ENCODE measurements around the gene TAS1R2. TPM values are rescaled to one million over a fixed set of nuclear protein-coding genes. Genes with fewer than 3 reads are reported as not detected.

TAS1R2 gene
- not detected for total RNA-seq

- no peak for ATAC-seq
These were observed at the start of gene TAS1R2 for GRCh38 chr1:18859560-18859959. Gene TAS1R2 (minus strand): TSS chr1:18859660. CDS start chr1:18859660, 0 bp downstream.

GRCh38 chr1:18907917-18908845, 48.7 kb upstream of the TAS1R2 start:
- ChIA-PET POLR2A (interaction anchor here (0.6 to 1.3 kb wide), 3 partner anchors 19 to 166 kb away, joined by 3 to 4 read pairs (median 4); no protein-coding TSS in a partner anchor), CTCF (interaction anchor here (0.6 to 3.9 kb wide), 33 partner anchors 14 to 746 kb away, joined by 3 to 28 read pairs (median 4); partner anchors contain the start of gene IFFO2)
- H3K4me3 Mint-ChIP-seq, result no peak overlapping the region
- H3K4me1 Mint-ChIP-seq, result peaks cover 35% of the 10 kb centered on the region
- peaks cover 55% of the 10 kb centered on the region for H3K36me3 Mint-ChIP-seq (ENCODE audit: low read depth)
- intact Hi-C loops (cut with DNase I, micrococcal nuclease), result loop anchor here (1.0 to 10.0 kb wide), 7 partner anchors 43 to 977 kb away; partner anchors contain the start of gene OTUD3 (in 1 of the 2)
- no peaks in the 10 kb centered on the region for H3K27me3 Mint-ChIP-seq
- ATAC-seq (no peak), DNase-seq (no peak)
- H3K9me3 Mint-ChIP-seq (ENCODE audit: low read depth), result no peaks in the 10 kb centered on the region
- H3K27ac Mint-ChIP-seq, result peak overlapping the region; percentile 65

More at GRCh38 chr1:18859560-18859959, at the start of gene TAS1R2:
- ChIA-PET POLR2A (no interaction called here), CTCF (no interaction called here)
- intact Hi-C loops (cut with DNase I, micrococcal nuclease), result no loop called here
- no peaks in the 10 kb centered on the region for H3K36me3 Mint-ChIP-seq (ENCODE audit: low read depth)
- H3K27me3 Mint-ChIP-seq, result peaks cover 3% of the 10 kb centered on the region
- no peak within 1 kb of the TSS for H3K27ac Mint-ChIP-seq
- no peak within 1 kb of the TSS for H3K4me3 Mint-ChIP-seq
- DNase-seq, result no peak
- no peaks in the 10 kb centered on the region for H3K4me1 Mint-ChIP-seq
- no peaks in the 10 kb centered on the region for H3K9me3 Mint-ChIP-seq (ENCODE audit: low read depth)

DNA sequence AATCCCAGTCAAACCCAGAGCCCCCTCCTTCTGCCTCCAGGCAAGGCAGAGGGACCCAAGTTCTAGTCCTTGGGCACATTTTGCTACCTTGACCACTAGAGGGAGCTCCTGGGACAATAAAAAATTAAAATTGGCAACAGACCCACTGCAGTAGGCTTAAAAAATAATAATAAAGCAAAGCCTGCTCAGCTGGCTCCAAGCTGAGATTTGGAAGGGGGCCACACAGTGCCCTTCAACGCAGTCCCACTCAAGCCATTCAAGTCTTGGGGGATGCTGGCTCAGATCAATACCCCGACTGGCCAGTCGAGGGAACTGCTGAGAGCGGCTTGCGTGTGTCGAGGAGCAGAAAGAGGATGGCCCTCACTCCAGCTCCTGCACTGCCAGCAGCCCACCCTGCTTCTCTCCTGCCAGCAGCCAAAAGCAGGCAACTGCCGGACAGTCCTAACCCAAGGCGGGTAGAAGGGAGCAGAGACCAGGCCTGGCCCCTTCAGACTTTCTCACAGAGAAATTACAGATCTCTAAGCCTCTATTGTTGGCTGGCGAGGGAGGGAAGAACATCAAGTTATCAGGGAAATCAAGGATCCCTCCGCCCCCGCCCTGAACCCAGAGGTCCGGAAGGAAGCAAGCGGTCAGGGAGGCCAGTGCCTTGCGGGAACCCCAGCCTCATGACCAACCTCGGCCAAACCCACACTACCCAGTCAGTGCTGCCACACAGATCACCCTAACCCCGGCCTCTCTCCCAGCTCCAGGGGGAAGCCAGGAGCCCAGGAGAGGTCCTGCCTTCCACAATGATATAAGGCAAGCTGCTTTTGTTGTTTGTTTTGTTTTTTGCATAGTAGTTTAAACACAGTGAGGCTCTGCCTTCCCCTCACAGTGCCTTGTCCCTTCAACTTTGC, 47.8 kb upstream of the TAS1R2 start:
- Mint-ChIP-seq H3K27ac (peak overlapping the region; percentile 51), H3K9me3 (ENCODE audit: low read depth) (no peaks in the 10 kb centered on the region)
- ATAC-seq, result no peak

DNA sequence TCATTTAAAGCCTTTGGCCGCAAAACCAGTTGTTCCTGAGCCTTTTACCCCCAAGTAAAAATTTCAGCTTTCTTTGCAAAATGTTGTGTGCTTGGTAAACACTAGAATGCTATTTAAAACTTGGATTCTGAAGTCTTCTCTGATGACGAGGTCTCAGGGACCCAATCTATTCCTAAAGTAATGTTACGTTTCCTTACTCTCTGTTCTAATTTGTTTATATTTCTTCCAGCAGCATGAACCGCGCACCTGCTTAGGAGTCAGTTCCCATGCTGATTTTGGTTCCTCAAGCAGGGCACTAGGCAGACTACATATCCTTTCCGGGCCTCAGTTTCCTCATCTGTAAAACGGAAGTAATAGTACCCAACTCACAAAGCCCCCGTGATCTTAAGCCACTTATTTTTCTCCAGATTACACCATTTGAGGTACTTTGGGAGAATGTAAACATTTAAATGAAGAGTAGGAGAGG, 43.9 kb upstream of the TAS1R2 start:
- Mint-ChIP-seq H3K4me1 (peaks cover 25% of the 10 kb centered on the region), H3K9me3 (ENCODE audit: low read depth) (no peaks in the 10 kb centered on the region), H3K27ac (peak overlapping the region; percentile 45), H3K27me3 (no peaks in the 10 kb centered on the region), H3K4me3 (peak overlapping the region; percentile 86), H3K36me3 (ENCODE audit: low read depth) (peaks cover 17% of the 10 kb centered on the region)
- ChIA-PET CTCF (interaction anchor here (0.9 to 3.8 kb wide), 10 partner anchors 11 to 347 kb away, joined by 3 to 35 read pairs (median 4); partner anchors contain the start of gene EMC1), POLR2A (interaction anchor here (0.7 to 2.0 kb wide), 7 partner anchors 10 to 171 kb away, joined by 3 to 5 read pairs (median 3); partner anchors contain the start of gene IFFO2)
- ATAC-seq (no peak), DNase-seq (no peak)
- intact Hi-C loops (cut with DNase I, micrococcal nuclease), result loop anchor here (5.0 to 10.0 kb wide), 5 partner anchors 169 to 981 kb away; partner anchors contain the start of genes HTR6 (in 1 of the 2) and OTUD3 (in 1 of the 2)

More for the DNA sequence above, 47.8 kb upstream of the TAS1R2 start:
- peaks cover 51% of the 10 kb centered on the region for H3K36me3 Mint-ChIP-seq (ENCODE audit: low read depth)
- DNase-seq, result peak; percentile 69
- POLR2A ChIA-PET, result interaction anchor here (0.9 to 1.0 kb wide), 2 partner anchors 19 to 48 kb away, joined by 3 to 5 read pairs; no protein-coding TSS in a partner anchor
- CTCF ChIA-PET, result interaction anchor here (0.6 to 3.9 kb wide), 36 partner anchors 9 to 277 kb away, joined by 3 to 28 read pairs (median 4); partner anchors contain the start of gene IFFO2
- H3K4me1 Mint-ChIP-seq, result peaks cover 32% of the 10 kb centered on the region
- no peak overlapping the region for H3K4me3 Mint-ChIP-seq
- intact Hi-C loops (cut with DNase I, micrococcal nuclease), result loop anchor here (1.0 to 10.0 kb wide), 7 partner anchors 44 to 978 kb away; partner anchors contain the start of gene OTUD3 (in 1 of the 2)
- no peaks in the 10 kb centered on the region for H3K27me3 Mint-ChIP-seq

DNA sequence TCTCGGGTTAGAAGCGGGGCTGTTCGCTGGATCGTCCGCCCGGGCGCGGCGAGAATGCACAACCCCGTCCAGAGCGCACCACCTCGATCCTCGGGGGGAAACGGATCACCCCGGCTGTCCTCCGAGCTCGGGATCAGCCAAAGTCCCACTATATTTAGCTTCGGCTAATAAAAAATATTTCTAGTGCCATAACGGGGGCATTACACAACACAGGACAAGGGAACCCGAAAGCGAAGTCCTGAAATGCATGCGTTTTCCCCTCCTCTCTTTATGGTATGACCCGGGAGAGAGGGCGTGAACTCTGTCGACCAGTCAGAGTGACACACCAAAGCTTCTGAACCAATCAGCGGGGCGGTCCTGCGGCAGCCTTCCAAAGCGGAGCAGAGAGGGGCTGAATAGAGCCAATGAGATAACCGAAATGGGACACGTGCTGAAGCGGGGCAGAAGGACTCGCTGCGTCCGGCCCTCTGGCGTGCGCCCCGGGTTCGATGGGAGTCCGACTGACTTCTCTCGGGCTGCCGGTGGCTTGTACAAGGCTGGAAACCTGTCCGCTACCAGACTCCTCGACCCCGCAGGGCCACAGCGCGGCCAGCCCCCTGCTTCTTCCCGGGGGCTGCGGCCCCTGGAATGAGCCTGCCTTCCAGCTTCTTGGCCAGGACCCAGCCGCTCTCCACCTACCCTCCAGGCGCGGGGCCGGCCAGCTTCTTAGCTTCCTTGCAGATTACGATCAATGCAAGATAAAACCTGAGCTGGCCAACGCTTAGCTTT, 43.2 kb upstream of the TAS1R2 start, which contains the start of gene ALDH4A1:
ALDH4A1 (minus strand) TSS at position 33 of the 768 bp plus-strand sequence; CDS start at position 1, 32 bp downstream.
- ATAC-seq, result peak; percentile 99
- POLR2A ChIA-PET, result interaction anchor here (0.7 to 2.0 kb wide), 6 partner anchors 24 to 172 kb away, joined by 3 to 5 read pairs (median 3); partner anchors contain the start of gene IFFO2
- CTCF ChIA-PET, result interaction anchor here (0.5 to 3.8 kb wide), 13 partner anchors 11 to 1857 kb away, joined by 3 to 35 read pairs (median 4); partner anchors contain the start of gene EMC1
- Mint-ChIP-seq H3K9me3 (ENCODE audit: low read depth) (no peaks in the 10 kb centered on the region), H3K27me3 (no peaks in the 10 kb centered on the region), H3K27ac (peak within 1 kb of the TSS; percentile 98), H3K4me1 (peaks cover 20% of the 10 kb centered on the region), H3K4me3 (peak within 1 kb of the TSS; percentile 86), H3K36me3 (ENCODE audit: low read depth) (peaks cover 11% of the 10 kb centered on the region)
- intact Hi-C loops (cut with DNase I, micrococcal nuclease), result loop anchor here (1.0 to 10.0 kb wide), 12 partner anchors 24 to 982 kb away; partner anchors contain the start of genes AKR7A2 (in 1 of the 2), EMC1 (in 1 of the 2), HTR6 (in 1 of the 2) and IFFO2 (in 1 of the 2)
- DNase-seq, result peak; percentile 96

- H3K4me1 Mint-ChIP-seq, result peaks cover 20% of the 10 kb centered on the region
- peak overlapping the region; percentile 71 for H3K27ac Mint-ChIP-seq
- intact Hi-C loops (cut with DNase I, micrococcal nuclease), result loop anchor here (1.0 to 10.0 kb wide), 12 partner anchors 24 to 983 kb away; partner anchors contain the start of genes AKR7A2 (in 1 of the 2), EMC1 (in 1 of the 2), HTR6 (in 1 of the 2) and IFFO2 (in 1 of the 2)
- no peaks in the 10 kb centered on the region for H3K9me3 Mint-ChIP-seq (ENCODE audit: low read depth)
- peak overlapping the region; percentile 86 for H3K4me3 Mint-ChIP-seq
- no peaks in the 10 kb centered on the region for H3K27me3 Mint-ChIP-seq
- ATAC-seq, result no peak
- CTCF ChIA-PET, result interaction anchor here (0.5 to 3.8 kb wide), 10 partner anchors 12 to 1856 kb away, joined by 3 to 35 read pairs (median 4); partner anchors contain the start of gene EMC1
- POLR2A ChIA-PET, result interaction anchor here (1.0 to 2.0 kb wide), 5 partner anchors 25 to 54 kb away, joined by 3 to 5 read pairs (median 3); partner anchors contain the start of gene IFFO2
- peaks cover 5% of the 10 kb centered on the region for H3K36me3 Mint-ChIP-seq (ENCODE audit: low read depth)
- DNase-seq, result no peak
These were observed 42.6 kb upstream of the TAS1R2 start for GRCh38 chr1:18901952-18902522.

GRCh38 chr1:18901147-18901951, 41.9 kb upstream of the TAS1R2 start:
- H3K27me3 Mint-ChIP-seq, result no peaks in the 10 kb centered on the region
- ATAC-seq (no peak), DNase-seq (no peak)
- no peaks in the 10 kb centered on the region for H3K9me3 Mint-ChIP-seq (ENCODE audit: low read depth)
- peak overlapping the region; percentile 71 for H3K27ac Mint-ChIP-seq
- intact Hi-C loops (cut with DNase I, micrococcal nuclease), result loop anchor here (5.0 to 10.0 kb wide), 5 partner anchors 171 to 983 kb away; partner anchors contain the start of genes HTR6 (in 1 of the 2) and OTUD3 (in 1 of the 2)
- POLR2A ChIA-PET, result interaction anchor here (0.8 to 2.0 kb wide), 2 partner anchors 45 to 55 kb away, joined by 3 to 5 read pairs; partner anchors contain the start of gene IFFO2
- CTCF ChIA-PET, result interaction anchor here (0.6 to 1.8 kb wide), 2 partner anchors 10 to 40 kb away, joined by 3 to 5 read pairs; no protein-coding TSS in a partner anchor
- no peaks in the 10 kb centered on the region for H3K36me3 Mint-ChIP-seq (ENCODE audit: low read depth)
- H3K4me3 Mint-ChIP-seq, result peak overlapping the region; percentile 86
- peaks cover 20% of the 10 kb centered on the region for H3K4me1 Mint-ChIP-seq

GRCh38 chr1:18900303-18900841, 40.9 kb upstream of the TAS1R2 start:
- H3K36me3 Mint-ChIP-seq (ENCODE audit: low read depth), result no peaks in the 10 kb centered on the region
- intact Hi-C loops (cut with DNase I, micrococcal nuclease), result loop anchor here (5.0 to 10.0 kb wide), 5 partner anchors 172 to 984 kb away; partner anchors contain the start of genes HTR6 (in 1 of the 2) and OTUD3 (in 1 of the 2)
- H3K27me3 Mint-ChIP-seq, result no peaks in the 10 kb centered on the region
- no peak overlapping the region for H3K4me3 Mint-ChIP-seq
- ChIA-PET POLR2A (no interaction called here), CTCF (interaction anchor here (0.5 to 1.8 kb wide), 3 partner anchors 11 to 336 kb away, joined by 3 to 5 read pairs (median 4); no protein-coding TSS in a partner anchor)
- no peak overlapping the region for H3K27ac Mint-ChIP-seq
- H3K9me3 Mint-ChIP-seq (ENCODE audit: low read depth), result no peaks in the 10 kb centered on the region
- no peak for ATAC-seq
- DNase-seq, result peak; percentile 35
- peaks cover 20% of the 10 kb centered on the region for H3K4me1 Mint-ChIP-seq

All from activated CD4-positive, alpha-beta T cell treated with anti-CD3 and anti-CD28 coated beads for 36 hours (primary cell).